DND-41 (cell line): ENCODE results near the gene TOR1B.

Experiments
- EZH2 ChIP-seq: IDR thresholded peaks from 3 replicates; pipeline ENCODE4 v1.6.1; 2012; ENCODE audit warnings: borderline replicate concordance, low read depth, mild to moderate bottlenecking, moderate library complexity, low read length, inconsistent platforms; ENCODE audit not compliant: severe bottlenecking
- TF ChIP-seq, protein P1 (sequence below): IDR thresholded peaks from 2 replicates; pipeline ENCODE4 v1.5.1; 2012; ENCODE audit warnings: borderline replicate concordance, low read length, moderate library complexity, mild to moderate bottlenecking; ENCODE audit not compliant: poor library complexity, severe bottlenecking; ENCODE audit errors: extremely low read depth

GRCh38 chr9:129835128-129835859 lies 32.3 kb downstream of the TOR1B start, which contains the start of the genes C9orf78 and USP20:
- TF ChIP-seq, protein P1, sequence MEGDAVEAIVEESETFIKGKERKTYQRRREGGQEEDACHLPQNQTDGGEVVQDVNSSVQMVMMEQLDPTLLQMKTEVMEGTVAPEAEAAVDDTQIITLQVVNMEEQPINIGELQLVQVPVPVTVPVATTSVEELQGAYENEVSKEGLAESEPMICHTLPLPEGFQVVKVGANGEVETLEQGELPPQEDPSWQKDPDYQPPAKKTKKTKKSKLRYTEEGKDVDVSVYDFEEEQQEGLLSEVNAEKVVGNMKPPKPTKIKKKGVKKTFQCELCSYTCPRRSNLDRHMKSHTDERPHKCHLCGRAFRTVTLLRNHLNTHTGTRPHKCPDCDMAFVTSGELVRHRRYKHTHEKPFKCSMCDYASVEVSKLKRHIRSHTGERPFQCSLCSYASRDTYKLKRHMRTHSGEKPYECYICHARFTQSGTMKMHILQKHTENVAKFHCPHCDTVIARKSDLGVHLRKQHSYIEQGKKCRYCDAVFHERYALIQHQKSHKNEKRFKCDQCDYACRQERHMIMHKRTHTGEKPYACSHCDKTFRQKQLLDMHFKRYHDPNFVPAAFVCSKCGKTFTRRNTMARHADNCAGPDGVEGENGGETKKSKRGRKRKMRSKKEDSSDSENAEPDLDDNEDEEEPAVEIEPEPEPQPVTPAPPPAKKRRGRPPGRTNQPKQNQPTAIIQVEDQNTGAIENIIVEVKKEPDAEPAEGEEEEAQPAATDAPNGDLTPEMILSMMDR, result no peak
- TF ChIP-seq EZH2, result no peak
